ENCODE data around the gene NSL1.

Gene NSL1

DNA sequence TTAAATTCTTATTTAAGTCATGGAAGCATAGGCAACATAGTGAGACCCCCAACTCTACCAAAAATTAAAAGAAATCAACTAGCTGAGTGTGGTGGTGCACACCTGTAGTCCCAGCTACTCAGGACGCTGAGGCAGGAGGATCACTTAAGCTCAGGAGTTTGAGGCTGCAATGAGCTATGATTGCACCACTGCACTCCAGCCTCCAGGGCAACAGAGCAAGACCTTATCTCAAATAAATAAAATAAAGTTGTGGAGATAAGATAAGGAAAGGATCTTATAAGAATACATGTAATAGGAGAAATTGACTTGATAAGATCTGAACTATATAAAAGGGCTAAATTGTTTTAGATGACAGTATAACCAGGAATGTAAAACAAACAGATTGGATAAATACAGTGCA is 89.7 kb downstream of the NSL1 start:
- DNase-seq: no peak

GRCh38 chr1:212700892-212701819 is 90.4 kb downstream of the NSL1 start:
- no peak for DNase-seq

DNA sequence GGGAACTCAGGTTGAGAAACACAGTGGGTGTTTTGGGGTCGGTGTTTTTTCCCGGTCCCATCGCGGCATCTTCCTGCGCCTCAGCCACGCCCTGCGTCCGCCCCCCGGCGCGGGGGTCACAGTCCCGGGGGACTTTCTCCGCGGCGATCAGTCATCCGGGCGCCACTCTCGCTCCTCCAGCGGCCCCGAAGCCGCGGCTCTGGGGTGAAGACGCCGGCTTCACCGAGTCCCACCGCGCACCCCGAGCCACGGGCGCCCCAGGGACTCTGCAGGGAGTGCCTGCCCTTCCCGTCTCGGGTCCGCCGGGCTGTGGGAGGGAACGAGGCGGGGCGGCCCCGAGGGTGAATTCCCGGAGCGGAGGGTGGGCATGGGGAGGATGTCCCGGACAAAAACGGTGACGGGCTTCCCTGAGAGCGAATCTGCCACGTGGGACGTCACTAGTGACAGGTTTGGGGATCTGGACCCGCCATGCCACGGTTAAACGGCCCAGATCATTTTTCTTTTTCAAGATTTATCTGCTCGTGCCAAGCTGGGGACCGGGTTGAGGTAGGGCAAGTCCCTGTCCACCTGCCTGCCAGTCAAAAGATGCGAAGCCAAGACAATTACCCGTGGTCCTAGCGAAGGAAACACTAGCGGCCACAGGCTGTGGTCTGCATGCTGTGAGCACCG is 91.2 kb downstream of the NSL1 start:
- peak; percentile 68 for DNase-seq

GRCh38 chr1:212699625-212700222 is 91.9 kb downstream of the NSL1 start, which contains the start of gene BATF3:
Gene BATF3, minus strand, starts transcription at chr1:212699840. Its CDS starts 78 bp downstream, at chr1:212699762.
- peak; percentile 56 for DNase-seq

DNA sequence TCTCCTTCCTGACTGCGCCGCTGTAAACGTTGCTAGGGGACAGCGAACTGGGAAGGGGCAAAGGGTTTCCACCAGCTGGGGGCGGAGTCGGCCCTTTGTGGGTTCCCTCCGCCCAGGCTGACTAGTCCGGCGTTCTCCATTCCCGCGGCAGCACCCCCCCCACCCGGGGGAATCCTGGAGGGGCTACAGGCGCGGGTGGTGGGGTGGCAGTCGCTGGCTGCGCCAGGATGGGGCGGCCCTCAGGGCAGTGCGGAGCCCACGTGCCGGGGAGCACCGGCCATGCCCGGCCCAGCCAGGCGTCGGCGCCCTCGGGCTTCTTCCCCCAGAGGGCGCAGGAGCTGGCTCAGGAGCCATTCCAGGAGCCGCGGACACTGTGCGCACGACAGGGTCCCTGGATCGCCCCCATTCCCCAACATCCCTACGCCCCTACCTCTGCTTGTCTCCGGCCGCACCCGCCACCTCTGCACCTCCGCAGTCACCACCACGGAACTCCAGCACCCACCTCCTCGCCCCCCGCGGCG is 92.4 kb downstream of the NSL1 start:
- peak; percentile 50 for DNase-seq

- DNase-seq: no peak
These were observed 93.0 kb downstream of the NSL1 start for GRCh38 chr1:212698467-212699103.

GRCh38 chr1:212696721-212697331 is 94.8 kb downstream of the NSL1 start:
- no peak for DNase-seq

- DNase-seq: no peak
These were observed 98.6 kb downstream of the NSL1 start for GRCh38 chr1:212692774-212693644.

DNA sequence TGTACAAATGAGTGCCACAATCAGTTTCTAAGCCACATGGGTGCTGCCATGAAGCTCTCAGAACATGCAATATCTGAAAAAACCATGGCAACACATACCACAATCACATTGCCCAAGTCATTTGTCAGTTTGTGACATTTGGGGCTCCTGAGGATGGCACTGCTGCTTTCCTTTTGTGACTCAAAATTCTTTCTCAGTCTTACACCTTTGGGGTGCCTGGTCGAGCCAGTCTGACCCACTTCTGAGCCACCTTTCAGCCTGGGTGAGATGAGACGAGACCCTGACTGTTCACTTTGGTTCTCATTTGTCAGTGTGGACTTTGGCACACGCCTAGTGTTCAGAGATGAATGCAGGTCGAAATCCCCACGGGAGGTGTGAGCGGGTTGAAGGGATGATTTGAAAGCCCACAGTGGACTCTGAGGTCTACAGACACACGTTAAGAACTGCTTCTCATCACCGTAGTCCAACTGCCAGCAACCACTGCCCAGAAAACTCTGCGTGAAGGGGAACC is 100.0 kb downstream of the NSL1 start:
- DNase-seq: no peak

DNA sequence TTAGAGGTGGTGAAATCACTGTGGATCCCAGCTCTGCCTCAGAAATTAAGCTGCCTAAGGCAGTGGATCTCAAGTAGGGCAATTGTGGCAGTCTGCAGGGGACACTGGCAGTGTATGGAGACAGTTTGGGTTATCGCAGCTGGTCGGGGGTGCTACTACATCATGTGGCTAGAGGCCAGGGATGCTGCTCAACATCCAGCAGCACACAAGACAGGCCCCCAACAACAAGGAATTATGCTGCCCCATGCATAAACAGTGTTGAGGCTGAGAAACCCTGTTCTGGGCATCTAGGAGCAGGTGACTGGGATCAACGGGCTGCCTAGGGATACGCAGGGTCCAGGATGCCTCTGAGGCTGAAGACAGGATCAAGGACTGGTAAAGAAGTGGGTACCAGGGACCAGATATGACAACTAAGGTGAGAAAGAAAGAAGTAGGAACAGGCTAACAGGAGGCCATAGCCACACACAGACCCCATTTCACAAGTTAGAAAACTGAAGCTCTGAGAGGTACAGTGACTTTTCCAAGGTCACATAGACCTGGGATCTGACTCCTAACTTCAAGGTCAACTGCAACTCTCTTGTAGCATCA is 100.7 kb downstream of the NSL1 start:
- DNase-seq: no peak

- no peak for DNase-seq
These were observed 101.6 kb downstream of the NSL1 start for GRCh38 chr1:212689758-212690529.

- no peak for DNase-seq
These were observed 102.3 kb downstream of the NSL1 start for GRCh38 chr1:212689196-212689725.

DNA sequence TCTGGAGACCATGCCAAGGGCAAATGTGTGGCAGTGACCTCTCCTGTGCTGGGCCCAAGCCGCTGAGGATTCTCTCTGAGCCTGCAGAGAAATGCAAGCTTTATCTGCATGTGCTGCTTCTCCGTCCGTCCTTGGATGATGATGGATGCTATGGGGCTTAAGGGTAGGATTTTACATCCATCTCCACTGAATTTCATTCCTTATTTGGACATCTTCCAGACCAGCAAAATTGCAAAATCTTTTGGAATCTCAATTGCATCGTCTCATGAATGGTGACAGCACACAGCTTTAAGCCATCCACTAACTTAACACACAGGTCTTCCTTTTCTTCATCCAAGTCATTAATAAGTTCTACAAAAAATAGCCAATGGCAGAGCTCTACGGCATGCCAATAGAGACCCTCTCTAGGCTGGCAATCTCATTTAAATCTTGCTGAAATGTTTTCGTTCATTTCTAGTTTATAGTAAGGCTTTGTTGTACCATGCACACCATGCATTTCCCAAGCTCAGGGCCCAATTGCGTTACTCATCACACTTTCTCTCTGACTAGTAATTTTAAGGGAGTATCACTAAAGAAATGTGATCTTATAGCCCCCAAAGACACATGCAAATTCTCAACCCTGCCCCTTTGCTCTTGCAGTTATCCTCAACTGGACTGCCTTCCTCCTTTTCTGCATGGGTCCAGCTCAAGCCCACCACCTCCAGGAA is 103.1 kb downstream of the NSL1 start:
- no peak for DNase-seq

DNA sequence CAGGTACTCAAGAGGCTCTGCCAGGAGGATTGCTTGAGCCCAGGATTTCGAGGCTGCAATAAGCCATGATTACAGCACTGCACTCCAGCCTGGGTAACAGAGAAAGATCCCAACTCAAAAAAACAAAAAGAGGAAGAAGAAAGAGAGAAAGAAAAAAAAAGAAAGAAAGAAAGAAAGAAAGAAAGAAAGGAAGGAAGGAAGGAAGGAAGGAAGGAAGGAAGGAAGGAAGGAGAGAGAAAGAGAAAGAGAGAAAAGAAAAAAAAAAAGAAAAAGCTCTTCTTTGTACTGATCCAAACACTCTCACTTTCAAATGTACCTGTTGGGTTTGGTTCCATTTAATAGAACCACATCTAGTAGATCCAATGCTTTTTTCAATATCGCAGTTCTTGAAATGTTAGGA is 103.8 kb downstream of the NSL1 start:
- no peak for DNase-seq

DNA sequence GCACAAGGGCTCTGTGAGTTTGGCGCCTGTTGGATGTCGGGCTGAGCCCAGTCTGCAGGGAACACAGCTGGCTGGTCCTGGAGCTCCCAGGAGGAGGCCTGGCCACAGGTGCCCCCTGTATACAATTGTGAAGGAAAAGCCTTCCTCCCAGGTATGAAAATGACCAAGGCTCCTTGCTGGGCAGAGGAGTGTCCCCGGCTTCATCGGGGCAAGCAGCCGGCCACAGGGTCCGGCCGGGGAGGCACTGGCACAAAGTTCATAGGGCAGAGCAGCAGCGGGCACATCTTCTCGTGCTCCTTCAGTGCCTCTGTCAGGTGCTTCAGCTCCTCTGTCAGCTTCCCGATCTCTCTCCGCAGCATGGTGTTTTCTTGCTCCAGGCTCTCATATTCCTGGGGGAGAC is 105.0 kb downstream of the NSL1 start:
- DNase-seq: no peak

DNA sequence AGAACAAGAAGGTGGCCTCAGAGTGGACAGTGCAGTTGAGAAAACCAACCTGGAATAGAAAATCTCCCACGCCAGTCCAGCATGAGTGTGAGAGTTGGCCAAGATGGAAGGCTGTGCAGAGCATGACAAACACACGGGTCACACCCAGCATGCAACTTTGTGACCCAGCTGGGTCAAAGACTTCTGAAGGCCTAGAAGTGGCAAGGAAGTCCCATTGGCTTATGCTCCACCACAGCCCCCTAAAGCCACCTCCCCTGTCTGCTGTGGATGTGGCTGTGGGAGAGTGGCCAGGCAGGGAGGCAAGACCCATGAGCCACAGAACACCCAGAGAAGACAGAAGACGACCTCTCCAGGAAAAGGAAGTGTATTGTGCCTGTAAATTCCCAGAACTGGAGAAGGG is 105.5 kb downstream of the NSL1 start:
- DNase-seq: no peak

DNA sequence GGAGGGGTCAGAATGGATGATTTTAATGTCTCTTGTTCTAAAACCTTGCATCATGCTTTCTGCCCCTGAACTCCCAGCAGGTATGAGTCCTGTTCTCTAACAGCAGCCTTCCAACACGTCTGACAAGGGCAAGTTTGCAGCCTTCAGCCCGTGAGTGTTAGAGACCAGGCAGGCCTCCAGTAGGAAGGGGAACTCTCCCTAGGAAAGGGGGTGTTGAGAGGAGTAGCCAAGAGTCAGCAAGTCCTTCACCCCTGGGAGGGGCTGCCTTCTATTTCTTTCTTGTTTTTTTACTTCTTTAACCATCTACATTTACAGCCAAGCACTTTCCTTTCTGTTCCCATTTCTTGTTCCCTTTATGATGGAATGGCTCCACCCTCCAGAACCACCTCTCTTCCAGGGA is 106.1 kb downstream of the NSL1 start:
- DNase-seq: no peak

GRCh38 chr1:212684521-212685090 is 107.0 kb downstream of the NSL1 start:
- no peak for DNase-seq

DNA sequence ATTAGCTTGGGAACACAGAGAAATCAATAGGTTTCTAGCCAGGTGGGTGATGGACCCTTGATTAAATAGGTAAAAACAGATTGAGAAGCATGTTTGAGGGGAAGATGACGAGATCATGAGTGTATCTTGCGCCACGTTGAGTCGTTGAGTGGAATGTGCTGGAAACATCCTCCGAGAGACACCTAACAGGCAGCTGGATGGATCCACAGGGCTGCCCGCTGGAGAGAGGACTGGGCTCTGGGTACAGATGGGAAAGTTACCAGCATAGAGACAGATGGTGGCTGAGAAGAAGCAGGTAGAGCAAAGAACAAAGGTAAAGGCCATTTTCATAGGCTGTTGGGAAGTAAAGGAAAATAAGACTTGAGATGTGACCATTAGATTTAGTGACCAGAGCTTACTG is 107.5 kb downstream of the NSL1 start:
- DNase-seq: no peak

Measured in CD4-positive, alpha-beta T cell treated with Interleukin-21 for 1 hour (primary cell).